Omental fat pad (tissue), 4 donors: ENCODE results near the gene P2RX5. TPM values are rescaled to one million over a fixed set of nuclear protein-coding genes. Genes with fewer than 3 reads are reported as not detected.

ENCODE experiments used
- ATAC-seq: fragments of 150-250 bp; one replicate; pipeline ENCODE4 v1.9.1; 2016; ENCODE audit warnings: mild to moderate bottlenecking, moderate library complexity; ENCODE audit not compliant: low FRiP score
- DNase-seq: peaks from one replicate; pipeline ENCODE4 v3.0.0-alpha.2; 2019; ENCODE audit warnings: low spot score
- CTCF ChIP-seq, 3 donors: fragments of 450-650 bp; IDR thresholded peaks; one replicate each; pipeline ENCODE4 v1.5.1; 2016 to 2017; ENCODE audit warnings: antibody characterized with exemption in 3 of 3, mild to moderate bottlenecking in 3 of 3, moderate library complexity in 2 of 3
- total RNA-seq, 4 donors: library from RNA; depleted of rRNA; stranded (reverse); fragments of >200 nt; gene quantifications; one replicate each; pipeline ENCODE4 v1.1.0, GENCODE V29; 2016

Gene P2RX5
- total RNA-seq, 4 donors from 2014 or later, result 0.84 to 2.4 (median 0.94) TPM

DNA sequence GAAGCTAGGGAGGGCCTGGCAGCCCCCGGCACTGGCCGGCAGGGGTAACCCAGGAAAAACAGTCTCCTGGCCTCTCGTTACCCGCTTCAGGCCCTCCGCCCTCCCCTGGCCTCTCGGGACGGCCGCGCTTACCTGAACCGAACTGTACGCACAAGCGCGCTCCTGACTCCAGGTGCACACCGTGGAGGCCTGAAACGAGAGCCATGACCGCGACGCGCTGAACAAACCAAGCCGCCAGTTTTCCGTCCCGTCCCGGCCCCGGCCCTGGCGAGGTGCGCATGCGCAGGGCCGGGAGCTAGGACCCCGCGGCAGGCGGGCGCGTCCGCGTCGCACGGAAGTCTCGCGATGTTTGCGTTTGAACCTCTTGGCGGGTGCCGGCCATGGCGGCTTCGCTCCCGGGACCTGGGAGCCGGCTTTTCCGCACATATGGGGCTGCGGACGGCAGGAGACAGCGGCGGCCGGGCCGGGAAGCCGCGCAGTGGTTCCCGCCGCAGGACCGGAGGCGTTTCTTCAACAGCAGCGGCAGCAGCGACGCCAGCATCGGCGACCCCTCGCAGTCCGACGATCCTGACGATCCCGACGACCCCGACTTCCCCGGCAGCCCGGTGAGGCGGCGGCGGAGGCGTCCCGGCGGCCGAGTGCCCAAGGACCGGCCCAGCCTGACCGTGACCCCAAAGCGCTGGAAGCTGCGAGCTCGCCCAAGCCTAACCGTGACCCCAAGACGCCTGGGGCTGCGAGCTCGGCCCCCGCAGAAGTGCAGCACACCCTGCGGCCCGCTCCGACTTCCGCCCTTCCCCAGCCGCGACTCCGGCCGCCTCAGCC, 27.8 kb upstream of the P2RX5 start, which contains the start of gene HASPIN:
Gene HASPIN (plus strand): TSS at position 348 of the 822 bp plus-strand sequence. CDS start 33 bp downstream, at position 381.
- TF ChIP-seq CTCF (IDR thresholded peaks at IDR 0.05), result no peak
- DNase-seq, result peak; percentile 85
- ATAC-seq, result peak; percentile 83

- DNase-seq (no peak), ATAC-seq (no peak)
- no peak for TF ChIP-seq CTCF (IDR thresholded peaks at IDR 0.05)
Observed at GRCh38 chr17:3723188-3723555, 27.2 kb upstream of the P2RX5 start.

DNA sequence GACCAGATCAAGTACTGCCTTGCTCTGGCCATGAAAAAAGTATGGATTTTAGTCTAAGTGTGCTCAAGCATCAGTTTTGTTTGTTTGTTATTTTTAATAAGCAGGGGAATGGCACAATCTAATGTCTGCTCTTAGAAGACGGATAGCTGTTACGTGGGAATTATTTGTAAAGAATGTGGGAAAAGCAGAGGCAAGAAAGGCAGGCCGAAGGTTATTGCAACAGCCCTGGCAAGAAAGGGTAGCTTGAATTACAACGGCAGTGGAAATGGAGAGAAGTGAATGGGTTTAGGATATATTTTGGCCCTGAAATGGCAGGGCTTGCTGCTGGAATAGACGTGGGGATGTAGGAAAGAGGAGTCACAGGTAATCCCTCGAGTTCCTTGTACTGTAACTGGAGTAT, 26.8 kb upstream of the P2RX5 start:
- no peak for TF ChIP-seq CTCF (IDR thresholded peaks at IDR 0.05)
- DNase-seq (no peak), ATAC-seq (no peak)

DNA sequence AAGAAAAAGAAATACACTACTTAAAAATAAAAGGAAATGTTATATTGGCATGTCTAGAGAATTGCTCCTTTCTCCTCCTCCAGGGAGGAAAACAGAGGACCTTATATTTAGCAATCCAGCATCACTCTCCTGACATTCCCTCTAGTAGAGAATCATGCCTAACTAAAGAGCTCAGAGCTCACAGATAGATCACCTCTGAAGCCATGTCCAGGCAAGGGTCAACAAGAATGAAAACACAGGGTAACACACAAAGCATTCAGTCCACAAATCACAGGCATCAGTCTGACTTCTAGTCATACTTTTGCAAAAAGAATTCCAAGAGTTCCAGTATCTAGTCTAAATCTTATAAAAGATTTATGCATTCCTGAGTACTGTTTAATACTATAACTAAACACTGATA, 23.3 kb upstream of the P2RX5 start:
- ATAC-seq, result no peak
- DNase-seq, result no peak
- TF ChIP-seq CTCF (IDR thresholded peaks at IDR 0.05), result no peak

DNA sequence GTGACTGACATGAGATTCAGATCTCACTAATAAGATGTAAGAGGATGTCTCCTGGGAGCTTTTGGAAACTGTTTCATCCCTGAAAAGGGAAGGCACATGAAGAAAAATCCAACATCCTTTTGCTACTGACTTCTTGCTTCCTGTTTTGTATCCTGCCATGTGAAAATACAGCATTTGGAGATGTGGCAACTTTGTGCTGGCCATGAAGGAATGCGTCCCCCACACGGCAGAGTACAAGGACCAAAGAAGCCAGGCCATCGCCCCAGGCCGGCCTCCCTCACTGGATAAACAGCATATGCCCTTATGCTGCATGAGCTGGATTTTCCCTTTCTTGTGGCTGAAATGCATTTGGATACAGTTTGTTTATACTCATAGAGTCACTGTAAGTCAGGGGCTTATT, 22.2 kb upstream of the P2RX5 start:
- no peak for TF ChIP-seq CTCF (IDR thresholded peaks at IDR 0.05)
- DNase-seq (no peak), ATAC-seq (no peak)

GRCh38 chr17:3715296-3715695, 19.3 kb upstream of the P2RX5 start:
- ATAC-seq (no peak), DNase-seq (no peak)
- TF ChIP-seq CTCF (IDR thresholded peaks at IDR 0.05), result no peak
